GM12865 (cell line): Measurements from ENCODE around the gene TEX29.

Source experiments
- DNase-seq: peaks from one replicate; pipeline ENCODE4 v3.0.0; 2010; ENCODE audit warnings: low read depth
- H3K4me3 ChIP-seq: 2 replicates; pipeline ENCODE4 v1.5.1; 2011; ENCODE audit warnings: mild to moderate bottlenecking, low read depth, low read length, control low read depth
- CTCF ChIP-seq: IDR thresholded peaks from 2 replicates; pipeline ENCODE4 v1.5.1; 2011; ENCODE audit warnings: low read length, control low read depth, low read depth, inconsistent platforms; ENCODE audit not compliant: insufficient read depth; ENCODE audit errors: missing control alignments

Gene TEX29

GRCh38 chr13:111385183-111385857 lies 64.9 kb downstream of the TEX29 start:
- H3K4me3 ChIP-seq, result no peak overlapping the region
- no peak for TF ChIP-seq CTCF
- no peak for DNase-seq

GRCh38 chr13:111387026-111387871 lies 66.8 kb downstream of the TEX29 start:
- no peak overlapping the region for H3K4me3 ChIP-seq
- no peak for DNase-seq
- TF ChIP-seq CTCF, result no peak

DNA sequence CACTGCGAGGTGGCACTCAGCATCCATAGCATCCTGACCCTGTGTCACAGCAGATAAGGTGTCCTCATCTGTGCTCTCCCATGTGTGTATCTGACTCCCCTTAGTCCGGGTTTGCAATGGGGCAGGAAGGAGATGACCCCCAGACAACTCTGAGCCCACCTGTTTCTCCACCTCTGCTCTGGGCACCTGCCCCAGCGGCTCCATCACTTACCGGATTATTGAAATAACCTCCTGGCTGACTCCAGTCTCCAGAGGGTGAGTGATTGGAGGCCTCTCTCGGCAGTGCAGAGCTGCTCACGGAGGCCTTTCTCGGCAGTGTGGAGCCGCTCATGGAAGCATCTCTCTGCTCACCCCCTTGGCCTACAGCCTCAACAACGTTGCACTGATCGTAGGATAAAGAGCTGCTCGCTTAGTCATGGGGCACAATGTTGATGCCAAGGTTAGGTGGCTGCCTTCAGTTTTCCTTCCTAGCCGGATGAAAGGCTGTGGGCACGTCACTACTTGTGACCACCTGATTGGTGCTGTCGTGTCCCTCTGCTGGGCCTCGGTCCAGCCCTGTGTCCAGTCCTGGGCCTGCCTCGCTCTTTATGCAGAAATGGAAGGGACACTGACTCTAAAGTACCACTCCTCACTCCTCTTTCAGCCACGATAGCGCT lies 67.6 kb downstream of the TEX29 start:
- H3K4me3 ChIP-seq, result no peak overlapping the region
- DNase-seq, result no peak
- TF ChIP-seq CTCF, result no peak

DNA sequence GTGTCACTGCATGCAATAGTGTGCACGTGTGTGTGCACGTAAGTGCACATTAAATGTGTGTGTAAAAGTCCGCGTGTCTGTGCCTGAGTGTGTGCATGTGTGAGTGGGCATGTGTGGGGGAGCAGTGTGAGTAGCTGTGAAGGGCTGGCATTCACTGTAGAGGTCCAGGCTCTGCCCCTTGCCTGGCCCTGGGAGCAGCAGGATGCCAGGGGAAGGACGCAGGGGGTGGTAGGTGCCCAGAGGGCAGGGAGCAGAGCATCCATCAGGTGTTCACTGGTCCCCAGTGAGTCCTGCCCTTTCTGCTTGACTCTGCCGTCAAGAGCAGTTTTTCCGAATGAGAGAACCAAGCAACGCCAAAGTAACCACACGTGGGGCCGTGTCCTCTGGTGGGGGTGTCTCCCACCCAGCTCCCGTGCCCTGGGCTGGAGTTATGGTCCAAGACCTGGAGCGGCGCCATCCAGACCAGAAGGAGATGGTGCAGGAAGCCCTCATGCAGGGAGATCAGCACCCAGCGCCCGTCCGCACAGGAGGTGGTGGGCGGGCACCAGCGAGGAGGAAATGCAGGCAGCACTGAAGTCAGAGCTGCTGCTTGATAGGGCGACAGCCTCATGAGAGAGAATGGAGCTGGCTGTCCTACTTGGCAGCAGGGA lies 68.5 kb downstream of the TEX29 start:
- H3K4me3 ChIP-seq, result no peak overlapping the region
- no peak for TF ChIP-seq CTCF
- DNase-seq, result no peak

DNA sequence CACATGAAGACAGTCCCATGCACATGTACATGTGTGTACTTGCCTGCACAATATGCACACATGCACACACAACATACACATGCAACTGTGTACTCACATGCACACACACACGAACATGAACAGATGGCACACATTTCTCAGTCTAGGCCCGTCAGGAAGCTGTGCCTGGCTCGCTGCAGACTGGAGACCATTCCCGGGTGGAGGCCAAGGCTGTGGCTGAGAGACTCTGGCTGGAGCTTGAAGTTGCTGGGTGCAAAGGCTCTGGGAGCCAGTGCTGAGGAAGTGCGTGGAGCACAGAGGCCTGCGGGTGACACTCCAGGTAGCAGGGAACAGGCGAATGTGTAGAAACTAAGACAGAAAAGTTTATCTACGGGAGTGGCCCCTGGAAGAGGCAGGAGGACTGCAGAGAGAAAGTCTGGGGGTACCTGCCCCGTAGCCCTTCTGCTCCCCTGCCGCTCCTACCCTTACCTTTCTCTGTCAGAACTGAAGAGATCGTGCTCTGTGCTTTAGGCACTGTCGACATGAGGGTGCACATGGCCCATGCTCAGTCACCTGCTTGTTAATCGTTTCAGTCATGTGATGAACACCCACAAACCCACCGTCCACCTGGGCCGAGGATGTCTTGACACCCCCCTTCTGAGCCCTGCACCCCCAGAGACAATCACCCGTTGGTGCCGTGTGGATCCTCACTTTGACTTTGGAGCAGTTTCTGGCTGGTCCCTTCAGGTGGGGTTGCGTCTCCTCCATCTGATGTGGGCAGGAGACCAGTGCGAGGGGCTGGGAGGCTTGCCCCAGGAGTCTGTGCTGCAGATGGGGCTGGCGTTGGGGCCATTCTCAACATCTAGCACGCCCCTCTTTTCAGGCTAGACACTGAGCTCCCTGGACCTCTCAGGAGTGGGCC lies 69.4 kb downstream of the TEX29 start:
- no peak for TF ChIP-seq CTCF
- H3K4me3 ChIP-seq, result no peak overlapping the region
- DNase-seq, result no peak
